Measurements from ENCODE around the gene AMDHD1.
A peak's percentile ranks its signal among the peaks of the same experiment; 100 is the strongest.

AMDHD1 gene

DNA sequence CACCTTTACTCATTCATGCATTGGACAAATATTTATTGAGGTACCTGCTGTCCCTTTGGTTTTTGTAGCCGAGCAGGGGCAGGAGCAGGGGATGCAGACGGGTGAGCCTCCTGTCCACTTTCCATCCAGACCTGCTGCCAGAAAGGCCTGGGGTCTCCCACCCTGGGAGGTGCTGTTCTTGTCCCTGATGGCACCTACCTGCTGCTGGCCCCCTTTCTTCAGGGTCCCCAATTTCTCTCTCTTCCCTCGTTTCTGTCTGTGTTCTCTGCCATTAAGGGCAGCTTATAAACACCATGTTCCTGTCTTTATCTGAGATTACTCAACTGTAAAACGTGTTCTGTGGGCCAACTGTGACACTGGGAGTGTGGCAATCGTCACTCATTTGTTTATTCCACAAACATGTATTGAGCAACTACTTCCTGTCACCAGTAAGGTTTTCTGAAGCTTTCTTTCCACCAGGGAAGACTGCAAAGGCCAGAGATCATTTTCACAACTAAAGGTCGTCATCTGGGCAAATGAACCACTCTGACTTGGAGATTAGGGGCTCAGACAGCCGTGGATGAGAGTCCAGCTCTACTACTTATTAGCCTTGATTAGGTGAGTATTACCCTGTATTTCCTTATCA, 53.0 kb downstream of the AMDHD1 start, which contains the start of gene HAL:
Gene HAL, minus strand, starts transcription at position 311 of the 625 bp plus-strand sequence. CDS start 434 bp downstream, outside the sequence.
- no peak for DNase-seq

DNA sequence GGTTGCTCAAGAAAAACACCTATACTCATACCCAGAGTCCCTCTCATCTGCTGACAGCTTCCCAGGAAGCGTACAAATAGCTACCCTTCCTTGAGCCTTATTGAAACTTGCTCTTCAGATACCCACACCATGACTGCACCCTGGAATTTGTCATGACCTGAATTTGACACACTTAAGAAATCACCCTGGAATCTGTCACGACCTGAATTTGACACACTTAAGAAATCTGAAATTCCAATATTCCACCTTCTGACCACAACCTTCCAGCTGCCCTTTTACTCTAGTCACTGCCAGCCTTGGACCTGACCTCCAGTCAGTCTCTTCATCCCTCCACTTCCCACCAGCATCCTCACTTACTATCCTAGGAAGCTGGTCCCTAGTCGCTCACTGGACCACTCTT, 54.1 kb downstream of the AMDHD1 start:
- no peak for DNase-seq

DNA sequence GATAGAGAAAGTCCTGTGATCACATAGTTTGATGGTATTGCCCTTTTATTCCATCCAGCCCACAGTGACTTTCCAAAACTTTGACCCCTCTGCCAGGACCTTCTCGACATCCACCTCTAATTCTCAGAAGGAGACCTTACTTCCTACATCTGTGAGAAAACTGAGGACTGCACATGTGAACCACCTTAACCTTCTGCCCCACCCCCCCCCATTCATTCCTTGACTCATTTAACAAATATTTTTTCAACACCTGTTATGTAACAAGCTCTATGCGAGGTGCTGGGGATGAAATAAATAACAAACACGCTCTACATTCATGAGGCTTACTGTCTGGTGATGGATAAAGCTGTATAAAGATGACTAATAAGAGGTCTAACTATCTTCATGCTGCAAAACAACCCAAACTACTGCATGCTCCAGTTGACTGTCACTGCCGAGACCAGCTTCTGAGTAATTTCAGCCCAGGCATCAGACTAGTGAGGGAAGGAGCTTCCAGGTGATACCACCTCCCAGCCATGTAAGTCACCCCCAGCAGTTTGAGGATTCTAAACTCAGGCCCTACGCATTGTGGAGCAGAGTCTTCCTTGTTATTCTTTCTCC, 54.9 kb downstream of the AMDHD1 start:
- no peak for DNase-seq

DNA sequence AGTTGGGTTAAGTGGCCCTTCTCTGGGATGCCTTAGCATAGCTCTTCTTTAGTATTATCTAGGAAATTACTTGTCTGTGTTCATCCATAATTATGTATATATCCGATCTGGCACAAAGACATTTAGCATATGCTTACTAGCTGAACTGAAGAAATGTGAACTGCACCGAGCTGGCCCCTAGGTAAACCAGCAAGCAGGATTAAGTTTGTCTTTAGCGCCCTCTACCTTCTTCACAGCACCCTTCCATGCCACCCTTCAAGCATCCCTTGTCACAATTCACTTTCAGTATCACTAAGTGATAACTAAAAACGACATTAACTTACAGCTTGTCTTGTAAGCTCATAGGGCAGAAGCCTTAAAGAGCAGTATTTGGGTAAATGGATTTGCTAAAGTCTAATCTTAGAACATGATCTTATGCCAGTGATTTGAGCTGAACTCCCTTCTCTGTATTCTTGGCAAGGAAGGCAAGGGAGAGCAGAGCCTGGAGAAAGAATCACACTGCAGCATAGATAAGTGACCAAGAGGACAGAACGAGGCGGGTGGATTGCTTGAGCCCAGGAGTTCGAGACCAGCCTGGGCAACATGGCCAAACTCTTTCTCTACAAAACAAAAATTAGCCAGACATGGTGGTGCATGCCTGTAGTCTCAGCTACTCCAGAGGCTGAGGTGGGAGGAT, 55.6 kb downstream of the AMDHD1 start:
- peak in 1 of 2 experiments; percentile 62 for DNase-seq

DNA sequence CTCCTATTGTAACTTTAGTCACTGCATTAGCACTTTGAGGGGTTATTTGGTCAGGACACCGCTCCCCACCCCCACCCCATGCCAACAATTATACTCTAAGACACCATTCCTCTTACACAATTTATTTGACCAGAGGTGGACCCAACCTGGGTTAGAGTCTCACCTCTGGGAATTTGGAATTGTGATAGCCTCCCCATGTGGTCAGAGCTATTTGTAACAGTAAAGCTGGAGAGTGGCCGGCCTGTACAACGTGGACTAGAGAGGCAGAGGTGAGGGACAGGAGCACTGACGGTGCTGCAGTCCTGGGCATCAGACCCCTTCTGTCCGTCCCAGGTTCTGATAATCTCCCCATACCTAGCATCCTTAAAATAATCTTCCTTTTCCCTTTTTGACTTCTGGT, 56.4 kb downstream of the AMDHD1 start:
- no peak for DNase-seq

DNA sequence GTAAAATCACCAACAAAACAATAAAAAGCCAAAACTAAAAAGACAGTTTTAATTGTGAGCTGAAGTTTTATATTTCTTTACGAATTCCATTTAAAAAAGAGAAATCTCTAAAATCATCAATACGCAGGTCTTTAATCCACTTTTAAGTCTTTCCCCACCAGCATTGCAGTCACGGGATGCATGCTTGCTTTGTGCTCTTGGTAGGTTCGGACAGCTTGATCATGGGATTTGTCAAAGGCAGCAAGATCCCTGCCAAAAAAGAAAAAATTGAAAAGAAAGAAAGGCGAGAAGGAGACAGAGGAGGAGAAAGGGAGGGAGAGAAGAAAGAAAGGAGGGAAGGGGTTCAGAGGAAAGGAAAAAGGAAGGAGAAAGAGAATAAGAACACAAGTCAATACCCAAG, 57.7 kb downstream of the AMDHD1 start:
- no peak for DNase-seq

DNA sequence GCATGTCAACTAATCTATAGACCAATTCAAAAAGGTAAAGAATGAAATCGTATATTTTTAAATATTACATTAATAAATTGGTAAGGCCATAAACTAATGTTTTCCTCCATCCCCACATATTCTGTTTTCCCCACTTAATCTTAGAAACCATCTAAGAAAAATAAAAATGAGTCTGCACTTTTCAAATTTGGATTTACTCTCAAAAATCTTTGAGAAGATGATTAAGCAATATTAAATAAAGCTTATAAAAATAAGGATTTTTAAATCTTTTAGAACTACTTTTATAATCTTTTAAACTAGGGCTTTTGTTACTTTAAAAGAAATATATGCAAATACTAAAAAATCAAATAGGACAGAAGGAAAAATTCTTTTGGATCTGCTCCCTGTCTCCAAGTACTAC, 63.6 kb downstream of the AMDHD1 start:
- no peak for DNase-seq

DNA sequence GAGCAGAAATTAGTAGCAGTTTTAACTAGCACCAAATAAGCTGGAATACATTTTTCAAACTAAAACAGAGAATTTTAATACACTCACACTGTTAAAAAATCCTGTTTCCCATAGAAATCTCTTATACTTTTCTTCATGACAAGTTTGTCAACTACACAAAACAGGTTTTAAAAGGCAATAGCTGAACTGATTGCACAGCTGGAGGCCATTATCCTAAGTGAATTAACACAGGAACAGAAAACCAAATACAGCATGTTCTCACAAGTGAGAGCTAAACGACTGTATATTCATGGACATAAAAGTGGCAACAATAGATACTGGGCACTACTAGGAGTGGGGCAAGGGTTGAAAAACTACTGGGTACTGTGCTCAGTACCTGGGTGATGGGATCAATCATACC, 64.6 kb downstream of the AMDHD1 start:
- DNase-seq: no peak

DNA sequence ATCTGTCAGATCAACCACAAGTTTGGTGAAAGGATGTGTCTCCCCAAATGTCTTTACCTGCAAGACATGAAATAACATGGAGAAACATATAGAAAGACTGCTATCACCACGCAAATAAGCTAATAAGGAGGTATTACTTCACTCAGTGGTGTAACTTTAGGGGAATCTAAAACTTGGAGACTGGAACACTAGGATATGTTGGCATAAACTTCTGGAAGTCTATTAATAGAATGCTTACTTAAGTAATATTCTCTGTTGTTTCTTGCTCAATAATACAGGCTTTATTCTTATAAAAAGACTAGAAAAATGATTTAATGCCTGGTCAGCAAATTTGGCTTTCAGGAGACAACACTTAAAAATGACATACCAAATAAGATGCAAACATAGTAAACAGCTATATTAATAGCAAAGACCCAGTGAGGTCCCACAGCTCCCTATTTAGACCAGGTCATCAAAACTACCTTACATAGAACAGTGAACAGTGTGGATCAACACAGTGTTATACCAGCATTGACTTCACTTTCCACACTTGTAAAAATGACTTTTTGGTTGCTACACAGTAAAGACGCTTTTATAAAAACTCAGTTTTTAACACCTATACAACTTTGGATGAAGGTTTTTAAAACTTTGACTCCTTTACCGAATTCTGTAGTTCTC, 71.9 kb downstream of the AMDHD1 start:
- no peak for DNase-seq

DNA sequence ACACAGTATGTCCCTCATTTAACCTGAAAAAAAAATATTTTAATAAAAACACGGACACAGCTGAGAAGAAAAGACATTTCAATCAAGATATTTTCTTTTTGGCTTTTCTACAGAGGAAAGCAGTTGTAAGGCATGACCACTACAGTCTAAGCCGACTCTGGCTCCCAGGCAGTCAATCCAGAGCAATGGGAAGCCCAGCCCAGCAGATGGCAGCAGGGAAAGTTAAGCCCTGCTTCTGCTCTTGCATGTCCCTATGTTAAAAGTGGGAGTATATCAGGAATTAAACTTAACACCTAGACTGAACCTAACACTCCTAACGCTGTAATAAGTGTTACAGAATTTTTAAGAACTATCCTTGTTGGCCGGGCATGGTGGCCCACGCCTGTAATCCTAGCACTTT, 72.5 kb downstream of the AMDHD1 start:
- peak in 1 of 2 experiments; percentile 25 for DNase-seq

Data from SW 1271 (cell line).